ENCODE results near the gene EPAS1.
A peak's percentile ranks its signal among the peaks of the same experiment; 100 is the strongest.

EPAS1 gene

GRCh38 chr2:46293466-46293865 is 3.7 kb upstream of the EPAS1 start:
- ChIA-PET POLR2A (no interaction called here), CTCF (interaction anchor here (1.1 kb wide), 1 partner anchor 49 kb away, joined by 4 read pairs; no protein-coding TSS in a partner anchor)
- TF ChIP-seq ZNF384 (IDR thresholded peaks at IDR 0.05), result no peak
- TF ChIP-seq, protein P1, sequence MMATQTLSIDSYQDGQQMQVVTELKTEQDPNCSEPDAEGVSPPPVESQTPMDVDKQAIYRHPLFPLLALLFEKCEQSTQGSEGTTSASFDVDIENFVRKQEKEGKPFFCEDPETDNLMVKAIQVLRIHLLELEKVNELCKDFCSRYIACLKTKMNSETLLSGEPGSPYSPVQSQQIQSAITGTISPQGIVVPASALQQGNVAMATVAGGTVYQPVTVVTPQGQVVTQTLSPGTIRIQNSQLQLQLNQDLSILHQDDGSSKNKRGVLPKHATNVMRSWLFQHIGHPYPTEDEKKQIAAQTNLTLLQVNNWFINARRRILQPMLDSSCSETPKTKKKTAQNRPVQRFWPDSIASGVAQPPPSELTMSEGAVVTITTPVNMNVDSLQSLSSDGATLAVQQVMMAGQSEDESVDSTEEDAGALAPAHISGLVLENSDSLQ (IDR thresholded peaks at IDR 0.05), result no peak
- TF ChIP-seq SP1 (IDR thresholded peaks at IDR 0.05), result no peak
- TF ChIP-seq FOXM1 (IDR thresholded peaks at IDR 0.05; ENCODE audit: borderline replicate concordance), result no peak
- TF ChIP-seq CTBP1 (IDR thresholded peaks at IDR 0.05; ENCODE audit: borderline replicate concordance), result no peak
- no peak for TF ChIP-seq TARDBP (IDR thresholded peaks at IDR 0.05)
- TF ChIP-seq SUZ12 (IDR thresholded peaks at IDR 0.05), result no peak
- no peak for TF ChIP-seq NFRKB (IDR thresholded peaks at IDR 0.05)
- no peak for TF ChIP-seq L3MBTL2 (conservative IDR thresholded peaks at IDR 0.05)
- no peak for DNase-seq (ENCODE audit: extremely low spot score)

- no peak for TF ChIP-seq ZNF384 (IDR thresholded peaks at IDR 0.05)
- no peak for TF ChIP-seq ELF4 (IDR thresholded peaks at IDR 0.05)
- no peak for TF ChIP-seq LEF1 (IDR thresholded peaks at IDR 0.05; ENCODE audit: borderline replicate concordance)
- TF ChIP-seq TARDBP (IDR thresholded peaks at IDR 0.05), result no peak
- TF ChIP-seq SP1 (IDR thresholded peaks at IDR 0.05), result no peak
- TF ChIP-seq FOXM1 (IDR thresholded peaks at IDR 0.05; ENCODE audit: borderline replicate concordance), result no peak
- TF ChIP-seq FOXA1 (IDR thresholded peaks at IDR 0.05), result no peak
- no peak for DNase-seq (ENCODE audit: extremely low spot score)
- POLR2A ChIA-PET, result no interaction called here
These were observed 2.9 kb upstream of the EPAS1 start for GRCh38 chr2:46294176-46294836.

DNA sequence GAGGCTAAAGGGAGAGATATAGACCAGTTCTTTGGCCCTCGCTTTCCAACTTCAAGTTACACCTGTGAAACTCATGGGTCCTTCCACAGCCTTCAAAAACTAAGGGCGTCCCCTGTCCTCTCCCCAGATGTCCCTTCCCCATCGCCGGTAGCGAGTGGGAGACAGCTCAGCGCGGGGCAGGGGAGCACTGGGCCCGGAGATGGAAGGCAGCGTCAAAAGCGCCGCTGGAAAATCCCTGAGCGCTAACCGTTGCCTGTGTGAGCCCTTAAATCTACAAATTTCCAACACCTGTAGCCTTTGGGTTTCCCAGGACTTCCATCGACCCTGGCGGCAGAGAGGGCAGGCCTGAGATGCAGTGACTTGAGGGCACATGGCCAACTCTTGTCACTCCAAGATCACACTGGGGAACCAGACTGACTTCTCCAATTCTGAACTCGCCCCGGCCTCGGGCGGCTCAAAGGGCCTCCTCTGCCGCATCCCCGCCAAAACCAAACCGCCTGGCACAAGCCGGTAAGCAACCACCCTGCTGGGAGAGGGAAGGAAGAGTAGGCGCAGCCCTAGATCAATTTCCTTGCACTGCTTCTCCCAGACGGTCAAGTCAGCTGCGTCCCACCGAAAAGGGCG is 879 bp upstream of the EPAS1 start:
- ChIA-PET POLR2A (no interaction called here), CTCF (interaction anchor here (0.9 to 1.8 kb wide), 2 partner anchors 11 to 233 kb away, joined by 5 to 6 read pairs; no protein-coding TSS in a partner anchor)
- no peak for TF ChIP-seq HDGF (IDR thresholded peaks at IDR 0.05; ENCODE audit: borderline replicate concordance)
- no peak for TF ChIP-seq ARNT (IDR thresholded peaks at IDR 0.05)
- no peak for TF ChIP-seq FOXM1 (IDR thresholded peaks at IDR 0.05; ENCODE audit: borderline replicate concordance)
- TF ChIP-seq SP1 (IDR thresholded peaks at IDR 0.05), result no peak
- TF ChIP-seq LEF1 (IDR thresholded peaks at IDR 0.05; ENCODE audit: borderline replicate concordance), result no peak
- no peak for TF ChIP-seq SUZ12 (IDR thresholded peaks at IDR 0.05)
- TF ChIP-seq CTBP1 (IDR thresholded peaks at IDR 0.05; ENCODE audit: borderline replicate concordance), result no peak
- TF ChIP-seq, protein P1 (IDR thresholded peaks at IDR 0.05), result no peak
- no peak for TF ChIP-seq TARDBP (IDR thresholded peaks at IDR 0.05)
- no peak for TF ChIP-seq ZNF384 (IDR thresholded peaks at IDR 0.05)
- no peak for TF ChIP-seq L3MBTL2 (conservative IDR thresholded peaks at IDR 0.05)
- TF ChIP-seq FOXK2 (IDR thresholded peaks at IDR 0.05), result no peak
- no peak for TF ChIP-seq ELF4 (IDR thresholded peaks at IDR 0.05)
- no peak for TF ChIP-seq BHLHE40 (IDR thresholded peaks at IDR 0.05; ENCODE audit: borderline replicate concordance)
- no peak for TF ChIP-seq NFRKB (IDR thresholded peaks at IDR 0.05)
- DNase-seq (ENCODE audit: extremely low spot score), result no peak

More at GRCh38 chr2:46294176-46294836, 2.9 kb upstream of the EPAS1 start:
- CTCF ChIA-PET, result interaction anchor here (0.6 to 1.1 kb wide), 4 partner anchors 8 to 231 kb away, joined by 3 to 4 read pairs (median 4); no protein-coding TSS in a partner anchor

DNA sequence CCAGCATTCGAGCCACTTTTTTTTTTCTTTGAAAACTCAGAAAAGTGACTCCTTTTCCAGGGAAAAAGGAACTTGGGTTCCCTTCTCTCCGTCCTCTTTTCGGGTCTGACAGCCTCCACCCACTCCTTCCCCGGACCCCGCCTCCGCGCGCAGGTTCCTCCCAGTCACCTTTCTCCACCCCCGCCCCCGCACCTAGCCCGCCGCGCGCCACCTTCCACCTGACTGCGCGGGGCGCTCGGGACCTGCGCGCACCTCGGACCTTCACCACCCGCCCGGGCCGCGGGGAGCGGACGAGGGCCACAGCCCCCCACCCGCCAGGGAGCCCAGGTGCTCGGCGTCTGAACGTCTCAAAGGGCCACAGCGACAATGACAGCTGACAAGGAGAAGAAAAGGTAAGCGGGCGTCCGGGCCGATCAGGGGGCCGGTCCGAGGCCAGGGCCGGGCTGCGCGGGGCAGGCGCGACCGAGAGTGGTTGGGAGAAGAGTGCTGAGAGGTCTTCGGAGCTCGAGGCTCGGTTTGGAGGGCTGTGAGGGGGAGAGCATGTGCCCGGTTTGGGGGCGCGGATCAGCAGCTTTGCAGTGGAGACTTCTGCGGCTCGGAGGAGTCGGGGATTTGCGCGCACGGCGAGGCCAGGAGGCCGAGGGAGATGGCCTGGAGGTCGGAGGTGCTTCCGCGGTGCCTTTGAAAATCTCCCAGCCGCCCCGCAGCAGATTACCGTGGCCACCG is 502 bp downstream of the EPAS1 start:
- ChIA-PET POLR2A (interaction anchor here (0.9 to 1.0 kb wide), 2 partner anchors 21 to 28 kb away, joined by 3 read pairs; no protein-coding TSS in a partner anchor), CTCF (interaction anchor here (0.7 to 1.8 kb wide), 3 partner anchors 10 to 1399 kb away, joined by 5 to 6 read pairs (median 5); no protein-coding TSS in a partner anchor)
- peak; percentile 38 for DNase-seq (ENCODE audit: extremely low spot score)
- no peak for TF ChIP-seq ZNF384 (IDR thresholded peaks at IDR 0.05)
- no peak for TF ChIP-seq HDGF (IDR thresholded peaks at IDR 0.05; ENCODE audit: borderline replicate concordance)
- TF ChIP-seq, protein P1 (IDR thresholded peaks at IDR 0.05), result no peak
- TF ChIP-seq FOXM1 (IDR thresholded peaks at IDR 0.05; ENCODE audit: borderline replicate concordance), result no peak
- TF ChIP-seq BHLHE40 (IDR thresholded peaks at IDR 0.05; ENCODE audit: borderline replicate concordance), result no peak
- no peak for TF ChIP-seq SP1 (IDR thresholded peaks at IDR 0.05)
- TF ChIP-seq ARNT (IDR thresholded peaks at IDR 0.05), result no peak
- peak; percentile 64 for TF ChIP-seq L3MBTL2 (conservative IDR thresholded peaks at IDR 0.05)
- 0 out of 2 replicates have a peak, but pooled peaks have one; percentile 16 for TF ChIP-seq CTBP1 (IDR thresholded peaks at IDR 0.05; ENCODE audit: borderline replicate concordance)
- TF ChIP-seq NFRKB (IDR thresholded peaks at IDR 0.05), result no peak

- DNase-seq (ENCODE audit: extremely low spot score), result no peak
- ChIA-PET POLR2A (no interaction called here), CTCF (interaction anchor here (1.8 kb wide), 1 partner anchor 235 kb away, joined by 6 read pairs; no protein-coding TSS in a partner anchor)
- TF ChIP-seq FOXA1 (IDR thresholded peaks at IDR 0.05) (no peak), ARNT (IDR thresholded peaks at IDR 0.05) (no peak), SP1 (IDR thresholded peaks at IDR 0.05) (no peak), TARDBP (IDR thresholded peaks at IDR 0.05) (no peak), HDGF (IDR thresholded peaks at IDR 0.05; ENCODE audit: borderline replicate concordance) (no peak), L3MBTL2 (conservative IDR thresholded peaks at IDR 0.05) (no peak), FOXK2 (IDR thresholded peaks at IDR 0.05) (no peak), BHLHE40 (IDR thresholded peaks at IDR 0.05; ENCODE audit: borderline replicate concordance) (no peak), ZNF384 (IDR thresholded peaks at IDR 0.05) (no peak), CTBP1 (IDR thresholded peaks at IDR 0.05; ENCODE audit: borderline replicate concordance) (no peak), ELF4 (IDR thresholded peaks at IDR 0.05) (no peak), LEF1 (IDR thresholded peaks at IDR 0.05; ENCODE audit: borderline replicate concordance) (no peak)
- TF ChIP-seq, protein P1 (IDR thresholded peaks at IDR 0.05), result no peak
These were observed 990 bp downstream of the EPAS1 start for GRCh38 chr2:46298272-46298521.

All from HEK293T (cell line).